ENCODE data around the gene WEE1.

WEE1 gene

DNA sequence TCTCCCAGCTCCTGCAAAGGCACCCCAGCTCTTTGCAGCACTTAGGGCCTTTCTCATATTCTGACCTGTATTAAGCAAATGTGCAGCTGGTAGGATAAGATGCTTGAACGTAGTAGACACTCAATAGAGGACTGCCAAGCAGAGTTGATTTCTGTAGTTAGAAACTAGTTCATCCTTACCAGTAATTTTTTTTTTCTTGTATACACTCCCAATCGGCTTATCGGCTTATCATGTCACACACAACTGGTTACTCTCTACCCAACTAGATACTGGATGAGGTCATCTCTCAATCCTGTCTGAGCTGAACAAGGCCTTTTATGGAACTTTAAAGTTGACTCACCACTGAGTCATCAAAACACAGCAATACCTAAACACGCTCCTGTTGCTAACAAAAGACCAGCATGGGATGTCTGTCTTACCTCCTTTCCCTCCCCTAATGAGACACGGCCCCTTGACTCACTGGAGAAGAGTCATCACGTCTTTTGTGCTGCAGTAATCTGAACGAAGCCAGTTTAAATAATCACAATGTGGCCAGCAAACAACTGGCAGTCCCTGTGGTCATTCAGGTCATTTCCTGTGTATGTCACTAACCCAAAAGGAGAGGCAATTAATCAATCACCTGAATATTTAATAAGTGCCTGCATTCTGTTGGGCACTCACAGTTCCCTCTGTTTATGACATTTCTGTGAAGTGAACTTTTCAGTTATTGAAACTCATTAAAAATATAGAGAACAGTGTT is 7.5 kb upstream of the WEE1 start (continued):
- TF ChIP-seq ZNF311 (tag by site-specific recombination; IDR thresholded peaks at IDR 0.05; ENCODE audit: borderline replicate concordance) = no peak
- TF ChIP-seq ZNF776 (tag by site-specific recombination; IDR thresholded peaks at IDR 0.05; ENCODE audit: borderline replicate concordance) = no peak
- TF ChIP-seq INSM2 (tag by site-specific recombination; IDR thresholded peaks at IDR 0.05) = peak; percentile 98
- peak; percentile 46; the same call in 1 of the 2 replicates for TF ChIP-seq ZNF184 (tag by site-specific recombination; IDR thresholded peaks at IDR 0.05)
- peak; percentile 100 for TF ChIP-seq ZNF366 (tag by site-specific recombination; conservative IDR thresholded peaks at IDR 0.05)
- peak; percentile 81 for TF ChIP-seq GLIS2 (tag by site-specific recombination; IDR thresholded peaks at IDR 0.05)
- TF ChIP-seq ZNF37A (tag by site-specific recombination; IDR thresholded peaks at IDR 0.05) = no peak
- no peak for TF ChIP-seq ZNF274 (IDR thresholded peaks at IDR 0.05; ENCODE audit: low read length)
- TF ChIP-seq ZNF274 (tag by site-specific recombination; IDR thresholded peaks at IDR 0.05; ENCODE audit: borderline replicate concordance) = no peak
- no peak for TF ChIP-seq ZFHX2 (tag by site-specific recombination; conservative IDR thresholded peaks at IDR 0.05)
- TF ChIP-seq, protein P1, sequence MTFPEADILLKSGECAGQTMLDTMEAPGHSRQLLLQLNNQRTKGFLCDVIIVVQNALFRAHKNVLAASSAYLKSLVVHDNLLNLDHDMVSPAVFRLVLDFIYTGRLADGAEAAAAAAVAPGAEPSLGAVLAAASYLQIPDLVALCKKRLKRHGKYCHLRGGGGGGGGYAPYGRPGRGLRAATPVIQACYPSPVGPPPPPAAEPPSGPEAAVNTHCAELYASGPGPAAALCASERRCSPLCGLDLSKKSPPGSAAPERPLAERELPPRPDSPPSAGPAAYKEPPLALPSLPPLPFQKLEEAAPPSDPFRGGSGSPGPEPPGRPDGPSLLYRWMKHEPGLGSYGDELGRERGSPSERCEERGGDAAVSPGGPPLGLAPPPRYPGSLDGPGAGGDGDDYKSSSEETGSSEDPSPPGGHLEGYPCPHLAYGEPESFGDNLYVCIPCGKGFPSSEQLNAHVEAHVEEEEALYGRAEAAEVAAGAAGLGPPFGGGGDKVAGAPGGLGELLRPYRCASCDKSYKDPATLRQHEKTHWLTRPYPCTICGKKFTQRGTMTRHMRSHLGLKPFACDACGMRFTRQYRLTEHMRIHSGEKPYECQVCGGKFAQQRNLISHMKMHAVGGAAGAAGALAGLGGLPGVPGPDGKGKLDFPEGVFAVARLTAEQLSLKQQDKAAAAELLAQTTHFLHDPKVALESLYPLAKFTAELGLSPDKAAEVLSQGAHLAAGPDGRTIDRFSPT (tag by site-specific recombination; IDR thresholded peaks at IDR 0.05) = peak; percentile 94
- no peak for TF ChIP-seq ZNF791 (tag by site-specific recombination; IDR thresholded peaks at IDR 0.05)
- TF ChIP-seq PRDM1 (tag by site-specific recombination; IDR thresholded peaks at IDR 0.05) = peak; percentile 68; the same call in 1 of the 2 replicates
- peak; percentile 29; the same call in 1 of the 2 replicates for TF ChIP-seq ZFP37 (tag by site-specific recombination; IDR thresholded peaks at IDR 0.05)
- TF ChIP-seq ZBTB20 (tag by site-specific recombination; IDR thresholded peaks at IDR 0.05) = no peak
- TF ChIP-seq ZFP3 (tag by site-specific recombination; IDR thresholded peaks at IDR 0.05; ENCODE audit: low read depth) = no peak
- TF ChIP-seq ZNF302 (tag by site-specific recombination; IDR thresholded peaks at IDR 0.05; ENCODE audit: low read depth) = no peak
- TF ChIP-seq, protein P2, sequence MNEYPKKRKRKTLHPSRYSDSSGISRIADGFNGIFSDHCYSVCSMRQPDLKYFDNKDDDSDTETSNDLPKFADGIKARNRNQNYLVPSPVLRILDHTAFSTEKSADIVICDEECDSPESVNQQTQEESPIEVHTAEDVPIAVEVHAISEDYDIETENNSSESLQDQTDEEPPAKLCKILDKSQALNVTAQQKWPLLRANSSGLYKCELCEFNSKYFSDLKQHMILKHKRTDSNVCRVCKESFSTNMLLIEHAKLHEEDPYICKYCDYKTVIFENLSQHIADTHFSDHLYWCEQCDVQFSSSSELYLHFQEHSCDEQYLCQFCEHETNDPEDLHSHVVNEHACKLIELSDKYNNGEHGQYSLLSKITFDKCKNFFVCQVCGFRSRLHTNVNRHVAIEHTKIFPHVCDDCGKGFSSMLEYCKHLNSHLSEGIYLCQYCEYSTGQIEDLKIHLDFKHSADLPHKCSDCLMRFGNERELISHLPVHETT (tag by site-specific recombination; IDR thresholded peaks at IDR 0.05) = peak; percentile 97
- TF ChIP-seq SALL2 (tag by site-specific recombination; IDR thresholded peaks at IDR 0.05; ENCODE audit: borderline replicate concordance) = no peak
- no peak for TF ChIP-seq ZNF514 (tag by site-specific recombination; IDR thresholded peaks at IDR 0.05)
- TF ChIP-seq ZNF785 (tag by site-specific recombination; IDR thresholded peaks at IDR 0.05) = no peak
- TF ChIP-seq MEIS1 (CRISPR knock-in tag; IDR thresholded peaks at IDR 0.05; ENCODE audit: borderline replicate concordance) = peak; percentile 64; the same call in 1 of the 2 replicates
- TF ChIP-seq, protein P3, sequence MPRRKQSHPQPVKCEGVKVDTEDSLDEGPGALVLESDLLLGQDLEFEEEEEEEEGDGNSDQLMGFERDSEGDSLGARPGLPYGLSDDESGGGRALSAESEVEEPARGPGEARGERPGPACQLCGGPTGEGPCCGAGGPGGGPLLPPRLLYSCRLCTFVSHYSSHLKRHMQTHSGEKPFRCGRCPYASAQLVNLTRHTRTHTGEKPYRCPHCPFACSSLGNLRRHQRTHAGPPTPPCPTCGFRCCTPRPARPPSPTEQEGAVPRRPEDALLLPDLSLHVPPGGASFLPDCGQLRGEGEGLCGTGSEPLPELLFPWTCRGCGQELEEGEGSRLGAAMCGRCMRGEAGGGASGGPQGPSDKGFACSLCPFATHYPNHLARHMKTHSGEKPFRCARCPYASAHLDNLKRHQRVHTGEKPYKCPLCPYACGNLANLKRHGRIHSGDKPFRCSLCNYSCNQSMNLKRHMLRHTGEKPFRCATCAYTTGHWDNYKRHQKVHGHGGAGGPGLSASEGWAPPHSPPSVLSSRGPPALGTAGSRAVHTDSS (tag by site-specific recombination; IDR thresholded peaks at IDR 0.05) = no peak
- peak; percentile 68 for TF ChIP-seq ZNF501 (tag by site-specific recombination; IDR thresholded peaks at IDR 0.05)
- TF ChIP-seq ZBTB1 (tag by site-specific recombination; IDR thresholded peaks at IDR 0.05) = 0 out of 2 replicates have a peak, but pooled peaks have one; percentile 13
- peak; percentile 89 for TF ChIP-seq ZNF600 (tag by site-specific recombination; IDR thresholded peaks at IDR 0.05)
- no peak for TF ChIP-seq ZNF837 (tag by site-specific recombination; IDR thresholded peaks at IDR 0.05)
- peak; percentile 84 for TF ChIP-seq ZNF843 (tag by site-specific recombination; IDR thresholded peaks at IDR 0.05)
- TF ChIP-seq ZNF138 (tag by site-specific recombination; IDR thresholded peaks at IDR 0.05; ENCODE audit: borderline replicate concordance) = no peak
- no peak for TF ChIP-seq PBX3 (CRISPR knock-in tag; IDR thresholded peaks at IDR 0.05)
- no peak for TF ChIP-seq EGR2 (tag by site-specific recombination; IDR thresholded peaks at IDR 0.05; ENCODE audit: low read depth)
- TF ChIP-seq ZNF19 (tag by site-specific recombination; IDR thresholded peaks at IDR 0.05; ENCODE audit: low read depth) = no peak
- TF ChIP-seq ZNF24 (tag by site-specific recombination; IDR thresholded peaks at IDR 0.05) = peak; percentile 97

Data from HEK293 (cell line).